ENCODE data around the gene ABTB2.

The ABTB2 gene

GRCh38 chr11:34204396-34205279 is 153.2 kb downstream of the ABTB2 start:
- DNase-seq (ENCODE audit: extremely low spot score, insufficient read length, low read depth) (no peak), FAIRE-seq (no peak)

- peak; percentile 30 for DNase-seq (ENCODE audit: extremely low spot score, insufficient read length, low read depth)
- peak; percentile 29 for FAIRE-seq
Measured at GRCh38 chr11:34203377-34203871, 154.4 kb downstream of the ABTB2 start.

GRCh38 chr11:34201129-34201528 is 156.7 kb downstream of the ABTB2 start:
- FAIRE-seq (no peak), DNase-seq (ENCODE audit: extremely low spot score, insufficient read length, low read depth) (no peak)

GRCh38 chr11:34199525-34199924 is 158.3 kb downstream of the ABTB2 start:
- DNase-seq (ENCODE audit: extremely low spot score, insufficient read length, low read depth) (no peak), FAIRE-seq (no peak)

GRCh38 chr11:34198523-34198922 is 159.3 kb downstream of the ABTB2 start:
- DNase-seq (ENCODE audit: extremely low spot score, insufficient read length, low read depth) (no peak), FAIRE-seq (no peak)

GRCh38 chr11:34197256-34197655 is 160.6 kb downstream of the ABTB2 start:
- FAIRE-seq (no peak), DNase-seq (ENCODE audit: extremely low spot score, insufficient read length, low read depth) (no peak)

GRCh38 chr11:34194576-34195335 is 163.1 kb downstream of the ABTB2 start:
- FAIRE-seq (no peak), DNase-seq (ENCODE audit: extremely low spot score, insufficient read length, low read depth) (no peak)

- FAIRE-seq, result no peak
- no peak for DNase-seq (ENCODE audit: extremely low spot score, insufficient read length, low read depth)
Measured at GRCh38 chr11:34192481-34193401, 165.1 kb downstream of the ABTB2 start.

GRCh38 chr11:34191578-34191977 is 166.2 kb downstream of the ABTB2 start:
- no peak for FAIRE-seq
- DNase-seq (ENCODE audit: extremely low spot score, insufficient read length, low read depth), result no peak

- DNase-seq (ENCODE audit: extremely low spot score, insufficient read length, low read depth) (no peak), FAIRE-seq (peak; percentile 12)
Measured at GRCh38 chr11:34190192-34191139, 167.3 kb downstream of the ABTB2 start.

GRCh38 chr11:34189191-34189590 is 168.6 kb downstream of the ABTB2 start:
- FAIRE-seq (no peak), DNase-seq (ENCODE audit: extremely low spot score, insufficient read length, low read depth) (no peak)

- FAIRE-seq, result no peak
Measured at GRCh38 chr11:34188181-34188580, 169.6 kb downstream of the ABTB2 start.

GRCh38 chr11:34185926-34186841 is 171.6 kb downstream of the ABTB2 start:
- DNase-seq (ENCODE audit: extremely low spot score, insufficient read length, low read depth), result no peak
- FAIRE-seq, result no peak

More at GRCh38 chr11:34188181-34188580, 169.6 kb downstream of the ABTB2 start:
- no peak for DNase-seq (ENCODE audit: extremely low spot score, insufficient read length, low read depth)

GRCh38 chr11:34184505-34185015 is 173.2 kb downstream of the ABTB2 start:
- DNase-seq (ENCODE audit: extremely low spot score, insufficient read length, low read depth), result no peak
- no peak for FAIRE-seq

- FAIRE-seq, result no peak
Measured at GRCh38 chr11:34183848-34184391, 173.9 kb downstream of the ABTB2 start.

GRCh38 chr11:34182921-34183685 is 174.7 kb downstream of the ABTB2 start:
- no peak for DNase-seq (ENCODE audit: extremely low spot score, insufficient read length, low read depth)

More at GRCh38 chr11:34183848-34184391, 173.9 kb downstream of the ABTB2 start:
- DNase-seq (ENCODE audit: extremely low spot score, insufficient read length, low read depth), result no peak

GRCh38 chr11:34182425-34182824 is 175.4 kb downstream of the ABTB2 start:
- DNase-seq (ENCODE audit: extremely low spot score, insufficient read length, low read depth) (no peak), FAIRE-seq (no peak)

More at GRCh38 chr11:34182921-34183685, 174.7 kb downstream of the ABTB2 start:
- FAIRE-seq, result no peak
